GM12875 (cell line): ENCODE measurements around the gene PLA2G2D.

Experiments
- H3K4me3 ChIP-seq: one replicate; pipeline ENCODE4 v1.5.1; 2011; ENCODE audit warnings: low read depth, low read length, control low read depth
- TF ChIP-seq, protein P1 (sequence below): IDR thresholded peaks from 2 replicates; pipeline ENCODE4 v1.5.1; 2011; ENCODE audit warnings: low read depth, mild to moderate bottlenecking, control low read depth, inconsistent platforms, low read length, moderate library complexity, borderline replicate concordance; ENCODE audit not compliant: insufficient read depth

PLA2G2D gene

DNA sequence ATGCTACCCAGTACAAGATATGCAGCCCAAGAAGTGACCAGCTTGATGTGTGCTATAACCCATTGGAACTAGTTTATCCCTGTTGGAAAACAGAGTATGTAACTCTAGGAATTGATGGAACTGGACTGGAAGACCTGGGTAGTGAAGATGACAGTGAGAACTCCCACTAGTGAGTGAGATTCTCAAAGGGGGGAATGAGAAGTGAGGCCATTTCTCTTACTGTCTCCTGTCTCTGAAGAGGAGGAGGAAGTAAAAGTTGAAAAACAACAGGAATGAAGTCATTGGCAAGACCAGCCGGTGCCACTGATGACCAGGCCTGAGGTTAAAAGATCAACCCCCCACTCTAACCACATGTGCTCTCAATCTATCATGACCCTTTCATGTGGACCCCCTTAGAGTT lies 40.7 kb upstream of the PLA2G2D start:
- H3K4me3 ChIP-seq, result no peak overlapping the region
- TF ChIP-seq, protein P1, sequence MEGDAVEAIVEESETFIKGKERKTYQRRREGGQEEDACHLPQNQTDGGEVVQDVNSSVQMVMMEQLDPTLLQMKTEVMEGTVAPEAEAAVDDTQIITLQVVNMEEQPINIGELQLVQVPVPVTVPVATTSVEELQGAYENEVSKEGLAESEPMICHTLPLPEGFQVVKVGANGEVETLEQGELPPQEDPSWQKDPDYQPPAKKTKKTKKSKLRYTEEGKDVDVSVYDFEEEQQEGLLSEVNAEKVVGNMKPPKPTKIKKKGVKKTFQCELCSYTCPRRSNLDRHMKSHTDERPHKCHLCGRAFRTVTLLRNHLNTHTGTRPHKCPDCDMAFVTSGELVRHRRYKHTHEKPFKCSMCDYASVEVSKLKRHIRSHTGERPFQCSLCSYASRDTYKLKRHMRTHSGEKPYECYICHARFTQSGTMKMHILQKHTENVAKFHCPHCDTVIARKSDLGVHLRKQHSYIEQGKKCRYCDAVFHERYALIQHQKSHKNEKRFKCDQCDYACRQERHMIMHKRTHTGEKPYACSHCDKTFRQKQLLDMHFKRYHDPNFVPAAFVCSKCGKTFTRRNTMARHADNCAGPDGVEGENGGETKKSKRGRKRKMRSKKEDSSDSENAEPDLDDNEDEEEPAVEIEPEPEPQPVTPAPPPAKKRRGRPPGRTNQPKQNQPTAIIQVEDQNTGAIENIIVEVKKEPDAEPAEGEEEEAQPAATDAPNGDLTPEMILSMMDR, result no peak

DNA sequence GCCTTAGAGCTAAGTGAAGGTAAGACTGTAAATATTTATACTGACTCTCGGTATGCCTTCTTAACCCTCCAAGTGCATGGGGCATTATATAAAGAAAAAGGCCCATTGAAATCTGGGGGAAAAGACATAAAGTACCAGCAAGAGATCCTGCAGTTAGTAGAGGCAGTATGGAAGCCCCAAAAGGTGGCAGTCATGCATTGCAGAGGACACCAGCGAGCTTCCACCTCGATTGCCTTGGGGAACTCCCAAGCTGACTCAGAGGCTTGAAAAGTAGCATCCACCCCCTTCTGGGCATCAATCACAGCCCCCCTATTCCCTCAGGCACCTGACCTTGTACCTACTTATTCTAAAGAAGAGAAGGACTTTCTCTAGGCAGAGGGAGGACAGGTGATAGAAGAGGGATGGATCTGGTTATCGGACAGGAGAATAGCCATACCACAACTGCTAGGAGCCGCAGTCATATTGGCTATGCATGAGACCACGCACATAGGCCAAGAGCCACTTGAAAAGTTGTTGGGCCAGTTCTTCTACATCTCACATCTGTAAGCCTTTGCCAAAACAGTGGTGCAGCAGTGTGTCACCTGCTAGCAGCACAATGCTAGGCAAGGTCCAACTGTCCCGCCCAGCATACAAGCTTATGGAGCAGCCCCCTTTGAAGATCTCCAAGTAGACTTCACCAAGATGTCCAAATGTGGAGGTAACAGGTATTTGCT lies 39.2 kb upstream of the PLA2G2D start:
- no peak overlapping the region for H3K4me3 ChIP-seq
- TF ChIP-seq, protein P1, result no peak

DNA sequence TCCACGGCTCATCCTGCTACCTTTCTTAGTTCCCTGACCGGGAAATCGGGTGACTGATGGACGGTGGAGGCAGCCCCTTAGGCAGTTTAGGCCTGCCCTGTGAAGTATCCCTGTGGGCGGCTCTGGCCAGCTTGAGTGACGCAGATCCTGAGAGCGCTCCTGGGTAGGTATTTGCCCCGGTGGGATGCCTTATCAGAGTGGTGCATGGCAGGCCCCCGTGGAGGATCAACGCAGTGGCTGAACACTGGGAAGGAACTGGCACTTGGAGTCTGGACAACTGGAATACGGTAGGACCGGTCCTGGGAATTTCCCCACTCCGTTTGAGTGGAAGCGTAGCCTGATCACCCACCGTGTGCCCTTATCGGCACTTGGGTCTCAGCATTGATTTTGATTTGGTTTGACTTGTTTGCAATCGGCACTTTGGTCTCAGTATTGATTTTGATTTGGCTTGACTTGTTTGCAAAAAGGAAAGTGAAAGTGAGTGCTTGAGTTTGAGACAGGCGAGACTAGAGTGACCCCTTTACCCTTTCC lies 35.0 kb upstream of the PLA2G2D start:
- H3K4me3 ChIP-seq, result no peak overlapping the region
- TF ChIP-seq, protein P1, result no peak

DNA sequence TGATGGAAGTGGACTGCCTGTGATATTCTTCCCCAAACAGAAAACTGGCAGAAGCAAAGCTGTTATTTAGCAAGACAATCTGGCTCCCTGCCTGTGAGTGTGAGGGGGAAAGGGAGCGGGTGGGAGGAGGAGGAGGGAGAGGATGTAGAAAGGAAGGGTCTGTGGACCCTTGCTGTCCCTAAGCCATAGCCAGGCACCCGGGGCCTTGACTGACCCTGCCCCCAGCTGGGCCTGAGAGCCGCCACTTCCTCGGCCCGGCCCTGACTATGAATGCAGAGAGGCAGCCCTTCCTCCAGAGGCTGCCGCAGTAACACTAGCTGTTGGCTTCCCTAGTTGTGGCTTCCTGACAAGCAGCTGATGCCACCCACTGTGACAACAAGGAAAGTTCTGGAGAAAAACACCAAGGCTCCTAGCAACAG lies 33.7 kb upstream of the PLA2G2D start:
- TF ChIP-seq, protein P1, result no peak
- H3K4me3 ChIP-seq, result no peak overlapping the region

DNA sequence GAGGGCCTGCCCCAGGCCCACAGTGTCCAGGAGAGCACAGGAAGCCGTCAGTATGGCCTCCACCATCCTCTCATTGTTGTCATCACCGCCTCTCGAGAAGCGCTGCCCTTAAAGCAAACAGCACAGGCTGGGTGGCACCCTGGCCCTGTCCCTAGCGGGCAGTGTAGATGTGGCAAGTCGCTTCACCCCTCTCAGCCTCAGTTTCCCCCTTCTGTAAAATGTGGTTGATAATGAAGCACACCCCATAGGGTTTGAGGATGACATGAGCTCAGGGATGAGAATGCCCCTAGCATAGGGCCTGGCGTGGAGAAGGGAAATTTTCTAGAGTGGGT lies 33.2 kb upstream of the PLA2G2D start:
- no peak overlapping the region for H3K4me3 ChIP-seq
- TF ChIP-seq, protein P1, result no peak

DNA sequence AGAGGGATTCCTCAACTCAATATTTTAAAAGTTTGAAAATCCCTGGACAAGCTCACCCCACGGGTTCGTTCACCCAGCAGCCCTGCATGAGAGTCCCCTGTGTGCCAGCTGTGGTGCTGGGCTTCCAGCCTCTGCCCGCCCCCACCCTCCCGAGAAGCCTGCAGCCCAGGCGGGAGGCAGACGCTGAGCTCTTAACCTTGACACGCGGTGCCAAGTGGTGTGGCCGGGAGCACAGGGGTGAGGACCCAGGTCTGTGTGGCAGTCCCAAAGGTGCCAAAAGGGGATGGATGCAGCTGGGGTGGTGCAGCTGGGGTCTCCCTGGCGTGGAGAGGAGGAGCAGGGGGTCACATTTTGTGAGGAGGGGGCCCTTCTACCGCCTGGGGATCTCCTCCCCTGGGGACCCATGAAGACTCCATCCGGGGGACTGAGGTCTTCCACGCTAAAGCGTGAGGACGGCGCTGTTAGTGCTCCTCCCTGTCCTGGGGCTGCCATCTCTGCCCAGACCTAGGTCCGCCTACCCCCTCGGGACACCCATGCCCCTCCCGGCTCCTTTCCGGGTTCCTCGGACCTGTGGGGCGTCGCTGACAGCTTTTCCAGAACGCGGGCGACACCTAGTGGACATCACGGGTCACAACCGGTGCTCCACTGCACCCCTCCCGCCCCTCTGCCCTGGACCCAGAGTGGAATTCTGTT lies 32.7 kb upstream of the PLA2G2D start:
- peak overlapping the region; percentile 44 for H3K4me3 ChIP-seq
- TF ChIP-seq, protein P1, result peak; percentile 92

DNA sequence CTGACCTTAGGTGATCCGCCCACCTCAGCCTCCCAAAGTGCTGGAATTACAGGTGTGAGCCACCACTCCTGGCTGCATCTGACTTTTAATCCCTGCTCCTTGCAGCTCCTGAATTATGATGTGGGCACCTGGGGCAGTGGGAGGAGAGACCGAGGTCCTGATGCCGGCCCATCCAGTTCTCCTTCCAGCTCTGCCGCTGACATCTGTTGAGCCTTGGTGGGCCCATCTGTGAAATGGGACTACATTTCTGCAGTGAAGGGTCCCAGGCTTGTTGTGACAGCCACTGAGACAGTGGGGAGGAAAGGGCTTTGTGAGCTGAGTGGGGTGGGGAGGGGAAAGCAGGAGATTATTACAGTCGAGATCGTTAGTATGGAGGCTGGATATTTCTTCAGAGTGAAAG lies 31.6 kb upstream of the PLA2G2D start:
- TF ChIP-seq, protein P1, result no peak
- H3K4me3 ChIP-seq, result no peak overlapping the region
